Tibial artery (tissue), 4 donors: ENCODE measurements around the gene ETS1.

Source experiments
- DNase-seq, 2 donors: peaks; one replicate each; pipeline ENCODE4 v3.0.0-alpha.2; 2019
- H3K27ac ChIP-seq, 2 donors: fragments of 200-600 bp; sonication (generic) in 1 of 2; 1 replicate in 1 of 2; 2 replicates in 1 of 2; pipeline ENCODE4 v1.5.1; 2018 to 2019; ENCODE audit warnings: mild to moderate bottlenecking in 1 of 2
- H3K27me3 ChIP-seq, 2 donors: fragments of 200-600 bp; sonication (generic) in 1 of 2; one replicate each; pipeline versions ENCODE4 v1.5.1 to v1.6.0; 2016 to 2019
- H3K36me3 ChIP-seq, 3 donors: fragments of 200-600 bp; sonication (generic) in 2 of 3; one replicate each; pipeline ENCODE4 v1.5.1; 2016 to 2019; ENCODE audit warnings: mild to moderate bottlenecking in 2 of 3
- H3K4me1 ChIP-seq, 4 donors: fragments of 200-600 bp; sonication (generic) in 2 of 4; 1 replicate in 3 of 4; 2 replicates in 1 of 4; pipeline ENCODE4 v1.5.1; 2016 to 2019
- H3K4me3 ChIP-seq, 2 donors: fragments of 200-600 bp; sonication (generic) in 1 of 2; 1 replicate in 1 of 2; 2 replicates in 1 of 2; pipeline ENCODE4 v1.5.1; 2018 to 2019; ENCODE audit warnings: mild to moderate bottlenecking in 2 of 2
- H3K9me3 ChIP-seq, 3 donors: fragments of 200-600 bp; sonication (generic) in 1 of 3; one replicate each; pipeline ENCODE4 v1.5.1; 2016 to 2019
- intact Hi-C: fragments of 100-400 bp; cut with DNase I; formaldehyde crosslinking; loops from one replicate; pipeline ENCODE4 v1.15.0; 2023; ENCODE audit warnings: low total_unique reads
- TF ChIP-seq, protein P1 (sequence below), 2 experiments: fragments of 200-600 bp in 1 of 2; fragments of 450-650 bp in 1 of 2; IDR thresholded peaks; one replicate each; pipeline ENCODE4 v1.5.1; 2017 to 2019; ENCODE audit warnings: antibody characterized with exemption in 2 of 2, mild to moderate bottlenecking in 1 of 2, moderate library complexity in 1 of 2

The ETS1 gene

DNA sequence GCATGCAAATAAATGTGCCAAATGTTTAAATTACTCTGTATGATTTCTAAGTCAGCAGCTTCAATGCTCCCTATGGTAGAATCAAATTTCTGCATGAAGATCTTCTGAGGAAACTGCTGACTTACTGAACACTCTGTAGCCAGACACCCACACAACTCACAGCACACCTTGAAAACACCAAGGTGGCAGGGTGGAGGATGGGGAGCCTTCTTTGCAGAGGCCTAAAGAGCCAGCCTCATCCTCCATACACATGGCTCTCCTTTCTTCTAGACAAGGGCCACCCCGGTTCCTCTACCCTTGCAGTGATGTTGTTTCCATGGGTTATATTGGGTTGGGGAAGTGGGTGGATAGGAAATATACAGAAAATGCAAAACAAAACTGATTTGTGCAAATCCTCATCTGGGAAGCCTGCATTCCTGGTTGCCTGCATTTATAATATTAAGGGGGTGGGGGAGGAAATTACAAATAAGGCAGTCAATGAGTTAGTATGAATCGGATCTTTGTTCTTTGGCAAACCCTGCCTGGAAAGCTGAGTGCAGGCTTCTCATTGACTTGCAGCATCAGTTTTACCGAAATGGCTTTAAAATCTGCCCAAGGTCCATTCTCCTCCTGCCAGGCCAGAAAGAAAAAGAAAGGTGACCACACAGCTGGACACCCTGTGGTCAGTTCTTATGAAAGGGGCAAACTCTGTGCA lies 15.8 kb upstream of the ETS1 start:
- intact Hi-C loops: no loop called here
- H3K36me3 ChIP-seq: no peaks in the 10 kb centered on the region
- H3K4me1 ChIP-seq: no peaks in the 10 kb centered on the region
- H3K27me3 ChIP-seq: no peaks in the 10 kb centered on the region
- no peak for DNase-seq
- H3K9me3 ChIP-seq: no peaks in the 10 kb centered on the region
- H3K27ac ChIP-seq: no peak overlapping the region
- TF ChIP-seq, protein P1, sequence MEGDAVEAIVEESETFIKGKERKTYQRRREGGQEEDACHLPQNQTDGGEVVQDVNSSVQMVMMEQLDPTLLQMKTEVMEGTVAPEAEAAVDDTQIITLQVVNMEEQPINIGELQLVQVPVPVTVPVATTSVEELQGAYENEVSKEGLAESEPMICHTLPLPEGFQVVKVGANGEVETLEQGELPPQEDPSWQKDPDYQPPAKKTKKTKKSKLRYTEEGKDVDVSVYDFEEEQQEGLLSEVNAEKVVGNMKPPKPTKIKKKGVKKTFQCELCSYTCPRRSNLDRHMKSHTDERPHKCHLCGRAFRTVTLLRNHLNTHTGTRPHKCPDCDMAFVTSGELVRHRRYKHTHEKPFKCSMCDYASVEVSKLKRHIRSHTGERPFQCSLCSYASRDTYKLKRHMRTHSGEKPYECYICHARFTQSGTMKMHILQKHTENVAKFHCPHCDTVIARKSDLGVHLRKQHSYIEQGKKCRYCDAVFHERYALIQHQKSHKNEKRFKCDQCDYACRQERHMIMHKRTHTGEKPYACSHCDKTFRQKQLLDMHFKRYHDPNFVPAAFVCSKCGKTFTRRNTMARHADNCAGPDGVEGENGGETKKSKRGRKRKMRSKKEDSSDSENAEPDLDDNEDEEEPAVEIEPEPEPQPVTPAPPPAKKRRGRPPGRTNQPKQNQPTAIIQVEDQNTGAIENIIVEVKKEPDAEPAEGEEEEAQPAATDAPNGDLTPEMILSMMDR (IDR thresholded peaks at IDR 0.05): no peak
- H3K4me3 ChIP-seq: no peak overlapping the region

DNA sequence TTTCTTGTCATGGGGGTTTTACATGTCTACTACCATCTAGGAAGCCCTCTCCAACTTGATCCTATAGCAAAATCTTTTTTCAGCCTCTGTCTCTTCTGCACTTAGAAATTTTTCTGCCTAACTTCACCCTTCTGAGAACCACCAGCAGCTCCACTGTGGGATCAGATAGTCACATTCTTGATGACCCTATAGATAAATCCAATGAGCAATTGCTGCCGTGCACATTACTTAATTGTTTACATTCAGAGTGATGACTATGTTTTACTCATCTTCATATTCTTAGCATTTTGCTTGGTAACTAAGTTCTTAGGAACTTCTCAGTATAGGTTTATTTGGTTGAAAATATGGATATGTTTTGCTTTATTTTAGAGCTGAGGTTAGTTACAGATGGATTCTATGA lies 12.4 kb upstream of the ETS1 start:
- intact Hi-C loops: no loop called here
- Histone ChIP-seq H3K9me3 (no peaks in the 10 kb centered on the region), H3K4me1 (no peaks in the 10 kb centered on the region), H3K4me3 (no peak overlapping the region), H3K27ac (no peak overlapping the region), H3K36me3 (no peaks in the 10 kb centered on the region), H3K27me3 (no peaks in the 10 kb centered on the region)
- DNase-seq: no peak
- TF ChIP-seq, protein P1 (IDR thresholded peaks at IDR 0.05): no peak

DNA sequence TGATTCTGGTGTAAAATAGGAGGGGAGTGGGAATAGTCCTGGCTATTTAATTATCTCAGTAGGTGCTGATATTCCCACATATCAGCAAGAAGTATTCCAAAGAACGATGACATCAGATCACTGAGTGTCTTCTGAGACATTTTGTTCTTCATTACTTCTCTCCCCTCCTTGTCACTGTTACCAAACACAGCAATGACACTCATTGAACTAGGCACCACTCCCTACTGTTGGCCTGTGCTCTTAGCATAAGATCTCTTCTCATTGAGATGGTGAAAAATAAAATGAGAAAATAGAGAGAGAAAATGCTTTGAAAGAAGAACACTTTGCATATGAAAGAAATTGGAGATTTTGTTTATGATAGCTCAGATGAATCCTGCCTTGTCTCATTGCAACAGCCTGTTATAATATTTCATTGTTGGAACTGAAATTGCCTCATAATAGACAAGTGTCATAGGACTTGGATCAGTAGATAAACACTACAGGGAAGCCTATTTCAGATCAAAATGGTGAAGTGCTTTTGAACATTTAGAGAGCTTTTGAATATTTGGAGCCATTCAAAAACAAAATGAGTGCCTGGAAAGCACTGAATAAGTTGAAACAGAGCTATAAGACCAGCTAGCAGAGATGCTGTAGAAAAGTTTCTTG lies 11.3 kb upstream of the ETS1 start:
- Histone ChIP-seq H3K27ac (no peak overlapping the region), H3K27me3 (no peaks in the 10 kb centered on the region), H3K36me3 (no peaks in the 10 kb centered on the region), H3K9me3 (no peaks in the 10 kb centered on the region), H3K4me1 (no peaks in the 10 kb centered on the region), H3K4me3 (no peak overlapping the region)
- no peak for DNase-seq
- TF ChIP-seq, protein P1 (IDR thresholded peaks at IDR 0.05): no peak
- intact Hi-C loops: no loop called here

DNA sequence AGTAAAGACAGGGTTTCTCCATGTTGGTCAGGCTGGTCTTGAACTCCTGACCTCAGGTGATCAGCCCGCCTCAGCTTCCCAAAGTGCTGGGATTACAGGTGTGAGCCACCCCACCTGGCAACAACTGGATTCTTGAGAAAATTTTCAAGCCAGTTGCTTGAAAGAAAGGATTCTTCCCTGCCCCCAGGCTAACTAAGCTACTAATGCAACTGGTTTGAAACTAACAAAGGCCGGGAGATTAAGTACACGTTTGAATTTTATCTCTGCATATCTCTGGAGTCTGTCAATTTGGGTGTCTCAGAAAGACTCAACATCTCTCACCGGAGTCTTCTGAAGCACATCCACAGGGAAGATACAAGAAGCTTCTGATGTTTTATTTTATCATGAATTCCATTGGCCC lies 10.7 kb upstream of the ETS1 start:
- Histone ChIP-seq H3K4me3 (no peak overlapping the region), H3K27me3 (peaks cover 0 to 4% of the 10 kb centered on the region in 2 donors), H3K27ac (no peak overlapping the region), H3K4me1 (no peaks in the 10 kb centered on the region), H3K9me3 (no peaks in the 10 kb centered on the region), H3K36me3 (no peaks in the 10 kb centered on the region)
- TF ChIP-seq, protein P1 (IDR thresholded peaks at IDR 0.05): no peak
- intact Hi-C loops: no loop called here
- DNase-seq: no peak

GRCh38 chr11:128597209-128597608 lies 9.9 kb upstream of the ETS1 start:
- Histone ChIP-seq H3K36me3 (no peaks in the 10 kb centered on the region), H3K4me1 (no peaks in the 10 kb centered on the region), H3K9me3 (no peaks in the 10 kb centered on the region), H3K27ac (no peak overlapping the region), H3K27me3 (peaks cover 0 to 4% of the 10 kb centered on the region in 2 donors), H3K4me3 (no peak overlapping the region)
- TF ChIP-seq, protein P1 (IDR thresholded peaks at IDR 0.05): no peak
- no peak for DNase-seq
- intact Hi-C loops: no loop called here
